ENCODE results near the gene GLS.

DNA sequence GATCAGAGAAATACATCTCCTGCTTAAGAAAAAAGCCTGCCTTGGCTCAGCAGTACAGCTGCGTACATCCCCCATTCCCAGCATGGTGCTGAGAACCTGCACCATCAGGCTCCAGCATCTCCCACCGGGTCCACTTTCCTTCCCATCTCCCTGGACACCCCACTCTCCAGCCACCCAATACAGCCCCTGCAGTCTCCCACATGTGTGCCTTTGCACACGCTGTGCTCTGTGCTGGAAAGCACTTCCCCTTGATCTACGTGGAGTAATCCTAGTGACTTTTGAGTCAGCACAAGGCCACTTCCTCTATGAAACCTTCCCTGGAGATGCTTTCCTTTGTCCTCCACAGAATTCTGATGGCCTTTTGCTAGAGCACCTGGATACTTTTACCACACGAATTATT is 116.3 kb downstream of the GLS start:
- TF ChIP-seq, protein P1, sequence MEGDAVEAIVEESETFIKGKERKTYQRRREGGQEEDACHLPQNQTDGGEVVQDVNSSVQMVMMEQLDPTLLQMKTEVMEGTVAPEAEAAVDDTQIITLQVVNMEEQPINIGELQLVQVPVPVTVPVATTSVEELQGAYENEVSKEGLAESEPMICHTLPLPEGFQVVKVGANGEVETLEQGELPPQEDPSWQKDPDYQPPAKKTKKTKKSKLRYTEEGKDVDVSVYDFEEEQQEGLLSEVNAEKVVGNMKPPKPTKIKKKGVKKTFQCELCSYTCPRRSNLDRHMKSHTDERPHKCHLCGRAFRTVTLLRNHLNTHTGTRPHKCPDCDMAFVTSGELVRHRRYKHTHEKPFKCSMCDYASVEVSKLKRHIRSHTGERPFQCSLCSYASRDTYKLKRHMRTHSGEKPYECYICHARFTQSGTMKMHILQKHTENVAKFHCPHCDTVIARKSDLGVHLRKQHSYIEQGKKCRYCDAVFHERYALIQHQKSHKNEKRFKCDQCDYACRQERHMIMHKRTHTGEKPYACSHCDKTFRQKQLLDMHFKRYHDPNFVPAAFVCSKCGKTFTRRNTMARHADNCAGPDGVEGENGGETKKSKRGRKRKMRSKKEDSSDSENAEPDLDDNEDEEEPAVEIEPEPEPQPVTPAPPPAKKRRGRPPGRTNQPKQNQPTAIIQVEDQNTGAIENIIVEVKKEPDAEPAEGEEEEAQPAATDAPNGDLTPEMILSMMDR (conservative IDR thresholded peaks at IDR 0.05 in 1 of 2, IDR thresholded peaks at IDR 0.05 in 1 of 2; ENCODE audit: extremely low read depth in 1 of 2, insufficient read depth in 1 of 2, low read depth in 1 of 2, low read length in 2 of 2), result no peak
- TF ChIP-seq EZH2 (IDR thresholded peaks at IDR 0.05; ENCODE audit: borderline replicate concordance, low read length), result no peak
